CD4-positive, alpha-beta T cell treated with Interleukin-6 at 100 ng/mL for 8 hours (primary cell): ENCODE measurements around the gene CNTNAP2.

Experiments used
- DNase-seq: peaks from one replicate; pipeline ENCODE4 v3.0.0-alpha.2; 2020; ENCODE audit warnings: mixed read lengths, low spot score

Gene CNTNAP2

DNA sequence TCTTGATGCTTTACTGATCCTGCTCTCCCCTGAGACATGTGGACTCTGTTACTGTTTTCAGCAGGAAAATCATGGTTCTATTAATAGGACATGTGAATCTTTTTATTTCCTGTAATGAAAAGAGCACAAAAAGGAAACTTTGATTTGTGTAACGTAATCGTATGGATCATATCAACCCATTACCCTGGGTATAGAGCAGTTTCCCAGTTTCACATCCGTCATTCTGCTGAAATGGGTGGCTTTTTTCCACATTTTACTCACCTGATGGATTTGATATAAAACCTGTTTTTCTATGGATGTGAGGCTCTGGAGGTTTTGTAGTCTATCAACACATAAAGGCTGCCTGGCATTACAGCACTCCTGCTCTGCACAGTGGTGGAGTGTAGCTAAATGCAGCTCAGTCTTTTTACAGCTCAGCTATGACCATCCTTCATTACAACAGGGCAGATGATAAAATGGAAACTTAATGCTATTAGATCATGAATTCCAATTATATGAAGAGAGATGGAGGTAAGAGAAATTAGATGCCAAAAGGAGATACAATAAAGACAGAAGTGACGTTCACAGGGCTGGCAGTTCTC is 1987.6 kb downstream of the CNTNAP2 start:
- no peak for DNase-seq

DNA sequence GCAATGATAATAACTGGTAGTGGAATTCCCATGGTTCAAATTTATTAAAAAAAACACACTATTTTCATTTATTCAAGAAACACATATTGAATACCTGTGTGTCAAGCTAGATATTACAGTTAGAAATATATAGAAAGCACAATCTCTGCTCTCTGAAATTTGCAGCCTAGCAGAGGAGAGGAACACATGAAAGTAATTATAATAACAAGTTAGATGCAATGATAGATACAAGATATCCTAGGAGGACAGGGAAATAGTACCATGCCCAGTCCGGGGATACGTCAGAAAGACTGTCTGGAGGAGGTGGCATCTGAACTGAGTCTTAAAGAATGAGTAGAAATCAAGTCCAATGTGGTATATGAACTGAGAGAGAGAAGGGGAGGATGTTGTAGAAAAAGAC is 1988.3 kb downstream of the CNTNAP2 start:
- DNase-seq = no peak

GRCh38 chr7:148105853-148106252 is 1989.3 kb downstream of the CNTNAP2 start:
- DNase-seq = no peak

GRCh38 chr7:148107443-148108127 is 1991.0 kb downstream of the CNTNAP2 start:
- DNase-seq = no peak

GRCh38 chr7:148108381-148108780 is 1991.8 kb downstream of the CNTNAP2 start:
- DNase-seq = no peak

GRCh38 chr7:148110097-148110868 is 1993.7 kb downstream of the CNTNAP2 start:
- no peak for DNase-seq

DNA sequence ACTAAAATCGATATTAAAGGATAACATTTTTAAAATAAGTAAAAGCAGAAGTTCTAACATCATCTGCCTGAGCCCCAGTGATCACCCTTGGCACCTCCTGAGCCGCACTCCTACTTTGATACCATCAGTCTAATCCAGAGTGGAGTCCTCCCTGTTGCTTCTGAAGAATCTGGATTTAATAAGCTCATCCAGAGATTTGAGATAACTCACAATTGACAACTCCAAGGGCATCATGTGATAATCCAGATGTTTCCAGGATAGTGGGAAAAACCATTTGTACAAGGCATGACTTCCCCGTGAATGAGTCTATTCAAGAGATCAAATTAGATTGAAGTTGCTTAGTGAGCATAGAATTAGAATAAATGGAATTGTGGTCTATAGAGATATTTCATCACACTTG is 1998.2 kb downstream of the CNTNAP2 start:
- DNase-seq = no peak

- DNase-seq = no peak
Observed at GRCh38 chr7:148115308-148115707, 1998.7 kb downstream of the CNTNAP2 start.

DNA sequence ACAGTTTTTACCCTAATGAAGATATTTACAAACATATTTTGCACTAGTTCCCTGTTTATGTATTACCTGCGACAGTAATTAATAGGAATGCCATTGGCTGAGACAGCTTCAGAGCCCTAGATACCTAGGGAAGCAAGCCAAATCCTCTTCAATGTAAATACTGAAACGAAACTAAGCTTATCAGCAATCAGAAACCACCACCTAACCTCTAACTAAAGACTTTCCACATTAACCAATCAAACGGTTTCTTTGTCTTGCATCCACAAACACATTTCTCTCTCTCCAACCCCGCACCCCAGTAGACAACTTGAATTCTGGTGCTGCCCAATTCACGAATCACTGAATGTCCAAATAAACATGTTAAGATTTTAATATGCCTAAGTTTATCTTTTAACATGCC is 1999.6 kb downstream of the CNTNAP2 start:
- DNase-seq = no peak

DNA sequence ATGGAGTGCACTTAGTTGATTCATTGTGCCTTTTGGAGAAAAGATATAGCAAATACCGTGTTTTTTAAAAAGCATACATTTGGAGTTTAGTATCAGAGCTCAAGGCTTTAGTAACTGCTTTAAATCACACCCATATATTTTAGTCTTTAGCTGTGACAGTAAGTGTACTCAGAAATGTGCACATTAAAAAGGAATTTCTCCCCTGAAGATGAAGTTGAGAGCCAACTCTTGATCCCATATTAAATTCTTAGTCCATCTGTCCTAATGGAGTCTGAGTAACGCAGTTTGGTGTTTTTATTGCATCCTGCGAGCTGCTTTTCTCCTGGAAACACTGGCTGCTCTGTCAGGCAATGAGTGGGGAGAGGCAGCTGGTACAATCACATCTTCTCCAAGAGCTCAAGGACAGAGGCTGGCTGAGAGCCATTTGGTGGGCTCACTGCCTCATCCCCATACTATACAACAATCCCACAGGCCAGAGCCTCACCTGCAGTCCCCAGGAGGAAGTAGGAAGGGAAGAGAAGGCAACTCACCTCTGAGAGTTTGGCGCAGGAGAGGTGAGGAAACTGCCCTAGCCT is 2000.3 kb downstream of the CNTNAP2 start:
- no peak for DNase-seq

DNA sequence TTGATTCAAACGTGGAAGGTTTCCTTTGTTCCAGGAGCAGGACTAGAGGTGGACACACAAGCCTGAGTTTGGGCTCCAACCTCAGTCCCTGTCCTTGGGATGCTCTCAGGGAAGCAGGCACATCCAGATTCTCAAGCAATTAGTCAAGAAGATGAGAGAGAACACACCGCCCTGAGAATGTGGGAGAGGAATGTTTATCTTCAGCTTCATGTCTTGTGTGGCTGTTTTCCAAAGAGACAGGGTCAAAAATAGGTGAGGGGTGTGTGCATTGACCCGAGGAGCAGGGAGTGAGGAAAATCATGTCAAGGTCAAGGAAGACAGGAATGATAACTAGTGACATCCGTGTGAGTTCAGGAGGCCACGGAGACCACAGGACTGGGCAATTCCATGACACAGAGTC is 2001.8 kb downstream of the CNTNAP2 start:
- DNase-seq = no peak

- no peak for DNase-seq
Observed at GRCh38 chr7:148121401-148121800, 2004.8 kb downstream of the CNTNAP2 start.

- DNase-seq = no peak
Observed at GRCh38 chr7:148121847-148122246, 2005.2 kb downstream of the CNTNAP2 start.

DNA sequence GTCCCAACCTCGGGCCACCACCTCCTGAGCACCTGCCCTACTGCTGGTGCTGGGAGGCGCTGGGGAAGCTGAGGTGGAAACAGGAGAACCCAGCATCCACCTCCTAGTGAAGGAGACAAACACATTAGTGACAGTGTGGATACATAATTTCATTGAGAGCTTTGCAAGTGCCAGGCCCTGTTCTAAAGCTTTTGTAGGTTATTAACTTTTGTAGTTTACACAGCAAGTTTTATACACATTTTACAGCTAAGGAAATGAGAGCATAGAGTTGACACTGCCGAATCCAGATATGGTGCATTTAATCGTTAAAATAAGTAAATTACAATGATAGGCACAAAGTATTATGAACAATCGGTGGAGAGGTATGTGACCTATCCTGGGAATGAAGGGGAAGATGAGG is 2007.9 kb downstream of the CNTNAP2 start:
- DNase-seq = no peak

DNA sequence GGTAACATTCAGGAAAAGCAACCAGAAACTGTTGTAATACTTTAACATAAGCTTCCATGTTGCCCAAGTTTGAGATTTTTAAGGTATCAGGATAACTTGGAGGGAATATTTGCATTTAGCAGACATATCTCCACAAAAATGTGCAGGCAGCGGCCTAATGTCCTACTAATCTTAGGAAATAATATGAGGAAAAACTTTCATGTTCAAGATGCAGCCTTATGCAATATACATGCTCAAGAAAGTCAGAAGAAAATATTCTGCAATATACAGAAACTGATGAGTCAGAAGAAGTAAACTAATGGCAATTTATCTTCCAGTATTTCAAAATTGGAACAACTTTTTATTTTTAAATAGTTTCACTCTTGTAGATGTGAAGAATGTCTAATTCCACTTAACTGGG is 2010.8 kb downstream of the CNTNAP2 start:
- no peak for DNase-seq

- no peak for DNase-seq
Observed at GRCh38 chr7:148129023-148129422, 2012.4 kb downstream of the CNTNAP2 start.

- no peak for DNase-seq
Observed at GRCh38 chr7:148135116-148135515, 2018.5 kb downstream of the CNTNAP2 start.

DNA sequence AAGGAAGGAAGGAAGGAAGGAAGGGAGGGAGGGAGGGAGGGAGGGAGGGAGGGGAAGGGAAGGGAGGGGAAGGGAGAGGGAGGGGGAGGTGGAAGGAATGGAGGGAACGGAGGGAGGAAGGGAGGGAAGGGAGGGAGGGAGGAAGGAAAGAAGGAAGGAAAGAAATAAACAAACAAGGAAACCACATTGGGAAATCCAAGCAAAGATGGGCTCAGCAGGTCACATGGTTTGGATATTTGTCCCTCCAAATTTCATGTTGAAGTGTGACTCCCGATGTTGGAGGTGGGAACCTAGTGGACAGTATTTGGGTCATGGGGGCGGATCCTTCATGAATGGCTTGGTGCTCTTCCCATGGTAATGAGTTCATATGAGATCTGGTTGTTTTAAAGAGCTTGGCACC is 2019.4 kb downstream of the CNTNAP2 start:
- DNase-seq = no peak

GRCh38 chr7:148142660-148143248 is 2026.2 kb downstream of the CNTNAP2 start:
- no peak for DNase-seq

DNA sequence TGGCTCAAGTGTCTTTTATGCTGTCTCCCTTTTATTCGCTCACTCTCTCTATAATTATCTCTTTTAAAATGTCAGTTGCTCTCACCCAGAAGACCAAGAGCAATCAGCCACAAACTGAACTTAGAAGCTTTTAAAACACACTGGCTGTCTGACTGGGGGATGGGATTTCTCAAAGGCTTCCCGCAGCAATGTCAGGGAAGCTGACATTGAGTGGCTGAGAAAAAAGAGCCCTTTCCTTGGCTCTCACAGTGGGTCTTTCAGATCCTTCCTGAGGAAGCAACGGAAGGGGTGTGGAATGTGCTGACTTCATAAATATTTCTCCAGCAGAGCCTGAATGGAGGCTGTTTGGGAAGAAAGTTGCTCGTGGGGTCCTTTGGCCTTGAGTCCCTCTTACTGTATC is 2028.2 kb downstream of the CNTNAP2 start:
- DNase-seq = no peak

DNA sequence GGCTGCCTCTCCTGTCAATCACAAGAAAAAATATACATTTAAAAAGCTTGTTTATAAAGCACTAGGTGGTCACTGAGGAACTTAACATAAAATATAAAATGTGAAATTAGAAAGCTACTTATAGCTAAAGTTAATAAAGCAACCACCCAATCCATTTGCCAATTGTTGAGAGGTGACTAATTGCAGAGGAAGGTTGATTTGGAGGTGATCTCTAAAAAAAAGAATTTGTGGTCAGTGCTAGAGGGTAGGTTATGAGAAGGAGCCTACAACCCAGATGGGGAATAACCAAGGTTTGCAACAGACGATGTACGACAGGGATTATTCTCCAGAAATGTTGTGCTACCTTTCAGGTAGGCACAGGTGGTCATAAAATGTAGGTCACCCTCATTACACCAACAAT is 2029.7 kb downstream of the CNTNAP2 start:
- no peak for DNase-seq

- no peak for DNase-seq
Observed at GRCh38 chr7:148147438-148147837, 2030.8 kb downstream of the CNTNAP2 start.

DNA sequence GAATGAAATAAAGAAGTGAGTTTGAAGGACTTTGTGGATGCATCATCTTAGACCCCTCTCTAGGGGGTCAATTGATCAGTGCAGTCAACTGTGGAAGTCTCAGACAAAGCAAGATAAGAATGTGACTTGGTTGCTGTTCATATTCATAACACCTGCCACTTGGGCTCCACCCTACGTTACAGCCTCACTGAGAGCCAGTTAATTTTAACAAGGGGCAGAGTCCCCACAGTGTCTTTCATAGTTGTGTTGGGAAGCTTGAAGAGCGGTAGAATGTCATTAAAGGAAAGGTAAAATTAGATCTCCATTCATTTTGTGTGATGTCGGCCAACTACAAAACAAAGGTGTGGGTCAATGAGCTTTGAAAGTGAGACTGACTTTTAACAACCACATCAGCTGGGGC is 2031.9 kb downstream of the CNTNAP2 start:
- DNase-seq = no peak
